Liver (tissue), 9 donors: Measurements from ENCODE around the gene EGFR. TPM values are rescaled to one million over a fixed set of nuclear protein-coding genes. Genes with fewer than 3 reads are reported as not detected.

Experiments used
- DNase-seq: peaks from one replicate; pipeline ENCODE4 v3.0.0-alpha.2; 2017; ENCODE audit warnings: low spot score
- H3K27ac ChIP-seq, 2 donors: one replicate each; pipeline ENCODE4 v1.7.0; 2013; ENCODE audit warnings: inconsistent platforms in 2 of 2, low read length in 2 of 2, control low read depth in 1 of 2, low read depth in 1 of 2, mild to moderate bottlenecking in 1 of 2
- H3K27me3 ChIP-seq, 4 donors: one replicate each; pipeline versions ENCODE4 v1.6.1 to v1.7.0; 2013; ENCODE audit warnings: low read length in 3 of 4, inconsistent platforms in 1 of 4, mild to moderate bottlenecking in 1 of 4, moderate library complexity in 1 of 4; ENCODE audit not compliant: control insufficient read depth in 4 of 4, insufficient read depth in 4 of 4
- H3K36me3 ChIP-seq, 4 donors: one replicate each; pipeline versions ENCODE4 v1.6.1 to v1.7.0; 2013; ENCODE audit warnings: low read length in 3 of 4, mild to moderate bottlenecking in 3 of 4, low read depth in 1 of 4, moderate library complexity in 1 of 4; ENCODE audit not compliant: control insufficient read depth in 4 of 4, insufficient read depth in 3 of 4
- H3K4me1 ChIP-seq, 4 donors: one replicate each; pipeline versions ENCODE4 v1.6.1 to v1.7.0; 2013; ENCODE audit warnings: low read length in 3 of 4, mild to moderate bottlenecking in 3 of 4, moderate library complexity in 1 of 4; ENCODE audit not compliant: control insufficient read depth in 4 of 4, insufficient read depth in 4 of 4
- H3K4me3 ChIP-seq, 3 donors: one replicate each; pipeline versions ENCODE4 v1.6.1 to v1.7.0; 2013; ENCODE audit warnings: low read length in 3 of 3, control low read depth in 1 of 3, low read depth in 1 of 3, mild to moderate bottlenecking in 1 of 3
- H3K9ac ChIP-seq, 2 donors: one replicate each; pipeline ENCODE4 v1.7.0; 2013; ENCODE audit warnings: low read length in 2 of 2, mild to moderate bottlenecking in 2 of 2, moderate library complexity in 2 of 2, control low read depth in 1 of 2, low read depth in 1 of 2
- H3K9me3 ChIP-seq, 4 donors: one replicate each; pipeline versions ENCODE4 v1.6.1 to v1.7.0; 2013; ENCODE audit warnings: low read length in 3 of 4; ENCODE audit not compliant: control insufficient read depth in 4 of 4
- ATF3 ChIP-seq: IDR thresholded peaks from 2 replicates; pipeline ENCODE4 v1.6.1; 2016; ENCODE audit warnings: antibody characterized with exemption
- CTCF ChIP-seq: fragments of 150-350 bp; IDR thresholded peaks from 2 replicates; pipeline ENCODE4 v1.5.1; 2017; ENCODE audit warnings: improper control_type of control experiment, low read depth, low read length; ENCODE audit not compliant: missing input control
- EGR1 ChIP-seq, 2 donors: IDR thresholded peaks; 2 replicates each; pipeline ENCODE4 v1.6.1; 2016 to 2018; ENCODE audit warnings: antibody characterized with exemption in 2 of 2, low read depth in 2 of 2
- FOXA1 ChIP-seq: IDR thresholded peaks from 2 replicates; pipeline ENCODE4 v1.6.1; 2016; ENCODE audit warnings: antibody characterized with exemption
- FOXA2 ChIP-seq: IDR thresholded peaks from 2 replicates; pipeline ENCODE4 v1.6.1; 2016; ENCODE audit warnings: antibody characterized with exemption
- GABPA ChIP-seq, 2 donors: IDR thresholded peaks in 1 of 2; conservative IDR thresholded peaks in 1 of 2; 2 replicates each; pipeline ENCODE4 v1.6.1; 2016; ENCODE audit warnings: antibody characterized with exemption in 2 of 2, mild to moderate bottlenecking in 1 of 2, moderate library complexity in 1 of 2
- HNF4A ChIP-seq, 2 donors: conservative IDR thresholded peaks; 2 replicates each; pipeline ENCODE4 v1.6.1; 2016; ENCODE audit warnings: antibody characterized with exemption in 2 of 2, mild to moderate bottlenecking in 2 of 2
- HNF4G ChIP-seq: IDR thresholded peaks from 2 replicates; pipeline ENCODE4 v1.6.1; 2016; ENCODE audit warnings: antibody characterized with exemption
- JUND ChIP-seq, 2 donors: IDR thresholded peaks; 2 replicates each; pipeline ENCODE4 v1.6.1; 2016; ENCODE audit warnings: antibody characterized with exemption in 2 of 2
- MAX ChIP-seq: IDR thresholded peaks from 2 replicates; pipeline ENCODE4 v1.6.1; 2016; ENCODE audit warnings: antibody characterized with exemption
- NR2F2 ChIP-seq: IDR thresholded peaks from 2 replicates; pipeline ENCODE4 v1.6.1; 2016; ENCODE audit warnings: antibody characterized with exemption
- RAD21 ChIP-seq, 2 donors: IDR thresholded peaks; 2 replicates each; pipeline ENCODE4 v1.6.1; 2016; ENCODE audit warnings: antibody characterized with exemption in 2 of 2, mild to moderate bottlenecking in 2 of 2
- RXRA ChIP-seq, 2 donors: IDR thresholded peaks; 2 replicates each; pipeline ENCODE4 v1.6.1; 2017 to 2018; ENCODE audit warnings: antibody characterized with exemption in 2 of 2, mild to moderate bottlenecking in 1 of 2
- SP1 ChIP-seq: IDR thresholded peaks from 2 replicates; pipeline ENCODE4 v1.6.1; 2018; ENCODE audit warnings: antibody characterized with exemption, mild to moderate bottlenecking
- TAF1 ChIP-seq: conservative IDR thresholded peaks from 2 replicates; pipeline ENCODE4 v1.6.1; 2016; ENCODE audit warnings: antibody characterized with exemption, mild to moderate bottlenecking
- YY1 ChIP-seq: IDR thresholded peaks from 2 replicates; pipeline ENCODE4 v1.6.1; 2016; ENCODE audit warnings: antibody characterized with exemption, mild to moderate bottlenecking
- ZBTB33 ChIP-seq: IDR thresholded peaks from 2 replicates; pipeline ENCODE4 v1.6.1; 2016; ENCODE audit warnings: antibody characterized with exemption
- WGBS: extraction: QIAGEN DNeasy Blood & Tissue Kit; methylation state at CpG from one replicate; pipeline ENCODE4 v1.1.7; 2013; 5-methylcytosine and 5-hydroxymethylcytosine counted together
- polyA plus RNA-seq, 2 donors: library from polyadenylated mRNA; stranded (reverse) in 1 of 2; unstranded in 1 of 2; fragments of 200-250 nt in 1 of 2; fragments of >200 nt in 1 of 2; fragmentation: Nextera tagmentation in 1 of 2; extraction: Ambion mirVana in 1 of 2; gene quantifications; one replicate each; pipeline versions ENCODE4 v1.2.1 to v1.2.3, GENCODE V29; 2013 to 2015
- total RNA-seq, 2 donors: library from RNA; depleted of rRNA; stranded (reverse); fragments of >200 nt; gene quantifications; one replicate each; pipeline ENCODE4 v1.2.3, GENCODE V29; 2014
- donor health status: healthy.
- donor health status: healthy.
- donor health status: healthy.
- donor health status: healthy.
- donor health status: healthy.

The EGFR gene
- total and polyA plus RNA-seq, 4 donors: 22.6 to 37.0 (median 27.7) TPM

GRCh38 chr7:55026867-55027490 is 8.2 kb downstream of the EGFR start:
- DNase-seq: no peak
- TF ChIP-seq TAF1 (no peak), ATF3 (no peak), MAX (no peak), YY1 (no peak)
- Histone ChIP-seq H3K9ac (no peak overlapping the region), H3K9me3 (no peaks in the 10 kb centered on the region), H3K27me3 (no peaks in the 10 kb centered on the region), H3K27ac (peak overlapping the region in 1 of 2 donors; percentile 24), H3K36me3 (peaks cover 0 to 4% (median 1%) of the 10 kb centered on the region in 4 donors), H3K4me1 (peaks cover 9 to 53% (median 42%) of the 10 kb centered on the region in 4 donors), H3K4me3 (no peak overlapping the region)
- WGBS: 87% methylated on average over 4 of the region's 4 CpGs

- Histone ChIP-seq H3K9me3 (no peaks in the 10 kb centered on the region), H3K4me1 (peaks cover 11 to 55% (median 45%) of the 10 kb centered on the region in 4 donors), H3K4me3 (no peak overlapping the region), H3K27me3 (no peaks in the 10 kb centered on the region), H3K27ac (peak overlapping the region in 1 of 2 donors; percentile 33), H3K9ac (no peak overlapping the region), H3K36me3 (peaks cover 0 to 4% (median 1%) of the 10 kb centered on the region in 4 donors)
- 65% methylated on average over 3 of the region's 3 CpGs for WGBS
- no peak for DNase-seq
- TF ChIP-seq YY1 (no peak), RXRA (IDR thresholded peaks at IDR 0.05) (no peak), TAF1 (no peak), EGR1 (IDR thresholded peaks at IDR 0.05; ENCODE audit: low read depth in 2 of 2) (no peak), ZBTB33 (no peak), CTCF (no peak), MAX (no peak), ATF3 (no peak), FOXA2 (no peak), RAD21 (IDR thresholded peaks at IDR 0.05) (no peak), SP1 (no peak), FOXA1 (no peak), GABPA (IDR thresholded peaks at IDR 0.05 in 1 of 2, conservative IDR thresholded peaks at IDR 0.05 in 1 of 2) (no peak), HNF4G (no peak), JUND (IDR thresholded peaks at IDR 0.05) (no peak), NR2F2 (no peak), HNF4A (conservative IDR thresholded peaks at IDR 0.05) (no peak)
Measured at GRCh38 chr7:55028011-55028410, 9.2 kb downstream of the EGFR start.
